Hematopoietic multipotent progenitor cell treated with erythropoietin and hydrocortisone succinate and interleukin-3 and kit ligand, for 8 days (in vitro differentiated cells): ENCODE results near the gene PRKCH.
"Not testable (repeated sequence)": the region's sequence is repeated elsewhere in the genome, so short reads cannot be mapped to it uniquely, and the experiment has no call there.

ENCODE experiments used
- DNase-seq: peaks from one replicate; pipeline ENCODE4 v3.0.0-alpha.2; 2015

The PRKCH gene

DNA sequence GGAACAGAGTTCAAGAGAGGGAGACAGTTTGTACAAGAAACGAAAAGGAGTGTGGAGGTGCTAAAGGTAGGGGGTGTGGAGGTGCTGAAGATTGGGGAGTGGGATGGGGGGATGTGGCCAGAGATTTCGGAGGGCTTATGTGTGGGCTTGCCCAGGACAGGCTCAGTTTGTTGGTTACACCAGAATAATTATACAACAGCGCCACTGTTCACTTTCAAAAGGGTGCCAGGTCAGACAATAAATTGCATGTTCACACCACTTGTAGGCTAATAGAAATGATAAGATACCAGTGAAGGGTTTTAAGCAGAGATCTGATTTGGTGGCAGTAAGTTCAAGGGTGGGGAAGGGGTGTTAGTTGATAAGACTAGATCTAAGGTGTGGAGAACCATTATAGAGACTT is 75.3 kb downstream of the PRKCH start:
- DNase-seq: no peak

DNA sequence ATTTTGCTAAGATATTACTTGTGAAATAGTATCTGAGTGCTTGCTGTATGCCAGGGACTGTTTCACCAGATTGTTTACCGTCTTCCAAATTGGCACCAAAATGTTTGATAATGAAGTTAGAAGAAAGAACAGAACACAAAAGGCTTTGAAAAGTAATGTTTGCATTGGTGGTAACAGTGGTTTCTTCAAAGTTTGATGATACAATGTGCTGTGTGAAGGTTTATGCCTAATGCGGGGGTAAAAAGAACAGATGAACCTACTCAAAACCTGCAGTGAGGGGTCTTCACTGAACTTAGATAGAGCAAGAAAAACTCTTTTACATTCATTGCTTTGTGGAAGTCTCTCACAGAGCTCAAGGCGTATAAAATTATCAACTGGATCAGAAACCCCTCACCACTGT is 76.2 kb downstream of the PRKCH start:
- DNase-seq: no peak

- DNase-seq: no peak
Observed at GRCh38 chr14:61398221-61398620, 76.8 kb downstream of the PRKCH start.

DNA sequence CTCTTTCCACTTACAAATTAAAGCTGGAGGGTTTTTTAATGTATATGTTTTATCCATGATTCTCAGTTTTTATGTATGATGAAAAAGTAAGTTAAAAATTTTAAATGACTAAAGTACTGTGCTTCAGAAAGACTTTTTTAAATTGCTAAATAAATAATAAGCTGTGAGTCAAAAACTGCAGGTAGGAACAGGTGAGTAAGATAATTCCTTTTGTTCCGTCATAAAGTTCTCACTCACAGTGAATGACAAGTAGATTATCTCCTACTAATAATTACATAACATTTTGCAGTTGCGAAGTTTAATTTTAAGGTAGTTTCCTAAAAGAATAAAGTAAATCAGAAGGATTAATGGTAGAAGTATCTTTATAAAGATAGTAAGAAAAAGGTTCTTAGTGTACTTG is 78.0 kb downstream of the PRKCH start:
- DNase-seq: no peak

DNA sequence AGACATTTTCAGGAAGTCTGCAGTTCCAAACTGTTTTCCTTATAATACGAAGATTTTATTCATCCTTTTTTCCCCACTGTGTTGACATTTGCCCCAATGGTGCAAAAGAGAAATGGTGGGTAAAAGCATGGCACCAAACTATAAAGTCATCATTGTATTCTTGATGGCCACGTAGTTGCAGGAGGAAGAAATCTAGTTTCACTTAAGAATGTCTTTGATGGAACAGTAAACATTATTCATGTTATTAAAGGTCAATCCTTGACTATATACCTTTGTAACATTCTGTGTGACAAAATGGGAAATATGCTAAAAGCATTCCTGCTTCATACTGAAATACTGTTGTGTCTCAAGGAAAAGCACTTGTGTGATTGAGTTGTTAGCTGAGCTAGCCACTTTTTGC is 80.1 kb downstream of the PRKCH start:
- DNase-seq: no peak

- DNase-seq: no peak
Observed at GRCh38 chr14:61403411-61403810, 82.0 kb downstream of the PRKCH start.

DNA sequence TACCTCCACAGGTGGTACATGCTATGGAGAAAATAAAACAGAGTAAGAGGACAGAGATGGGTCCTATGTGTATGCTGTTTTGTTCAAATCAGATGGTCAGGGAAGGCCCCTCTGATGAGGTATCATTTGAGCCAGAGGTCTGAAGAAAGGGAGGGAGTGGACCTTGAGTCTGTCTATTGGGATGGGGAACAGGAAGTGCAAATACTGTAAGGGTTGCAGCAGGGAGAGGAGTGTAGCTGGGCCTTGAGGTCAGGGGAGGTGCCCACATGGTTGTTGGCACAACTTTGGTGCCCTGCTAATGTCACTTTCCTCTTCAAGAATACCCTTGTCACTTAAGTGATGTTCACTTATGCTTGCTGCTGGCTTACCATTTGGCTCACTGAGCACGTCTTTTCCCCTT is 83.3 kb downstream of the PRKCH start:
- no peak for DNase-seq

- DNase-seq: no peak
Observed at GRCh38 chr14:61406198-61406597, 84.8 kb downstream of the PRKCH start.

- no peak for DNase-seq
Observed at GRCh38 chr14:61406675-61407074, 85.3 kb downstream of the PRKCH start.

DNA sequence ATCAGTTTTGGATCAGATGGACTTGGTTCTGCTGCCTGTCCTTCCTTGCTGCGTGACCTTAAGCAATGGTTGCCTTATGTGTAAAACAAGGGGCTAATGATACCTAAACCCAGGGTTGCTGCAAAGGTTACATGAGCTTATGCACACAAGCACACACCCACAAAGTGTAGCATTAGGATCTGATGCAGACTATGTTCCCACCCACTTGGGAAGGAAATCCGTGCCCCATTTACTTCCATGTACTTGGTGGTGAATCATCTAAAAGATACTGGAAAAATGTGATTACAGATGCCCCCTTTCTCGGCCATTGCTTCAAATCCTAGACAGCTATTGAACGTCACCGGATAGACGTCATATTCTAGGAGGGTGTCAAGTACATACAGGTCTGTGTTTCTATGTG is 87.1 kb downstream of the PRKCH start:
- DNase-seq: no peak

DNA sequence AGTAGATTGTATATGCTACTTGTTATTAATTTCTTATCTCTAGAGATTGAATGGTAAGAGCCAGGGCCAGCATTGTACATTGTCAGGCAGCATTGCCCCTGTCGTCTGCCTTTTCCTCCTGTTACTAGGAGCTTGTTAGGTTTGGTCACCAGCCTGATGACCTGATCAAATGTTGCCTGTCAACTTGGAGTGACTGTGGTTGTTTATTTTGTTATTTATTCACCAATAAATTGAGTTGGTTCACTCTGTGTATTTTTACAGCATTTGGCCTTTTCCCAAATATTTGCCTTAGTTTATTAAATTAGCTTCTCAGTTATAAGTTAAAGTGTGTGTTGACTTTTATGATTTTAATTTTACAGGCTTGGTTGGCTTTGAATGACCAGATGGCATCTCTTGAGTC is 88.4 kb downstream of the PRKCH start:
- no peak for DNase-seq

DNA sequence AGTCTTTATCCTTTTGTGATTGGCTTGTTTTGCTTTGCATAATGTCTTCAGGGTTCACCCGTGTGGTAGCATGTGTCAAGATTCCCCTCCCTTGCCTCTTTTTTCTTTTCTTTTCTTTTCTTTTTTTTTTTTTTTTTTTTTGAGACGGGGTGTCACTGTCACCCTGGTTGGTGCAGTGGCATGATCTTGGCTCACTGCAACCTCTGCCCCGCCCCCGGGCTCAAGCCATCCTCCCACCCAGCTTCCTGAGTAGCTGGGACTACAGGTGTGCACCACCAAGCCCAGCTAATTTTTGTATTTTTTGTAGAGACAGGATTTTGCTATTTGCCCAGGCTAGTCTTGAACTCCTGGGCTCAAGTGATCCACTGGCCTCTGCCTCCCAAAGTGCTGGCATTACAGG is 94.6 kb downstream of the PRKCH start:
- DNase-seq: not testable (repeated sequence)

DNA sequence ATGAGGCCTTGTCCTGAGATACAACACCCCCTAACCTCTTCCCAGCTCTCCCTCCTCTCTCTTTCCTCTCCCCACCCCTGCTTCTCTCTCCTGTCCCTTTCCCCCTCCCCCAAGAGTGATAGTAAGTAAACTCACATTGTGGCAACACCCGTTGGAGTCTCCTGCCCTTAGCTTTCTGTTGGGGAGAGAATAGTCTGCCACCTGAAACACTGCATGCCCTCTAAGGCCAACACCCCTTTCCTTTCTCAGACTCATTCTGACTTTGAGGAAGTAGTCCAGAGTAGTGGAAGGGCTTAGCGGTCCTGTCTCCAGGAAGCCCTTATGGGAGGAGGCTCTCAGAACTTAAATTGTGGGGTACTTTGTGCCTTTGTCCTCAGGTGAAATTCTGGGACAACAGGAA is 95.2 kb downstream of the PRKCH start:
- DNase-seq: peak; percentile 10

- no peak for DNase-seq
Observed at GRCh38 chr14:61417141-61417540, 95.8 kb downstream of the PRKCH start.

DNA sequence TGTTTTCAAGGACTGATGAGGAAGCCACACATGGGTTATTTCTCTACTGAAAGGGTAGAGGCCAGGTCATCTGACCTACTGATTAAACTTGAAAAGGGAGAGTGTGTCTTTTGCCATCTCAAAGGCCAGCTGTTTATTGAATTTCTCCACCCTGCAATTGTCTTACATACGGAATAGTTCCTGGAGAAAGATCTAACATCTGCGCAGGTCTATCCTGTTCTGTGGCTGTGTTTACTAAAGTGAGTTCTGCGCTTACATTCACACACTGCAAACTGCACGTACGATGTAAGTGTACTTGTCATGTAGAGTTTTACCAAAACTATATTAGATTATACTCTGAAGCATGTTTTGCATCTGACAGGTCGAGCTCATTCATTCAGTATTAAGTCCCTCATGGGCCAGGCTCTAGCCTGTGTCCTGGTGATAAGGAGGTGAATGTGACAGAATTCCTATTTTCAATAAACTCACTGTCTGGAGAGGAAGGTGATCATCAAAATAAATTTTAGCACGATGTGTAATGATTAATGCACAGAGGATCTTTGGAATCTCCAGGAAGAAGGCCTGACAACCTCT is 96.6 kb downstream of the PRKCH start:
- peak; percentile 9 for DNase-seq

DNA sequence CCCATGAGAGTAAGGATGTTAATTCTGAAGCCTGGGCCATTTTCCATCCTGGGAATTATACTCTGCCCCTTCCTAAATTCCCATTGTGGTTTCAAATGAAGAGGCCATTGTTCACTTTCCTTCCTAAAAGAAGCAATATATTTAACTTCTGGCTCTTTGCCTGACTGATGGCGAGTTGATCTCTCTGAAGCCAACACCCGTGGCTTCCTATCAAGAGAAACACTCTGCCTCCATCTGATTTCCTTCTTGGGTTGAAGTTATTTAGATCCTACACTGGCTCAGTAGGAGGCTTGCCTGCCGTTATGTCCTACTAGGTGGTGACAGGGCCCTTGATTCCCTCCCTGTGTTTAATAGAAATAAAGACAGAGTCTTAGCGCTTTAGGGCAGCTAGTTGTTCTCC is 97.4 kb downstream of the PRKCH start:
- DNase-seq: peak; percentile 55

DNA sequence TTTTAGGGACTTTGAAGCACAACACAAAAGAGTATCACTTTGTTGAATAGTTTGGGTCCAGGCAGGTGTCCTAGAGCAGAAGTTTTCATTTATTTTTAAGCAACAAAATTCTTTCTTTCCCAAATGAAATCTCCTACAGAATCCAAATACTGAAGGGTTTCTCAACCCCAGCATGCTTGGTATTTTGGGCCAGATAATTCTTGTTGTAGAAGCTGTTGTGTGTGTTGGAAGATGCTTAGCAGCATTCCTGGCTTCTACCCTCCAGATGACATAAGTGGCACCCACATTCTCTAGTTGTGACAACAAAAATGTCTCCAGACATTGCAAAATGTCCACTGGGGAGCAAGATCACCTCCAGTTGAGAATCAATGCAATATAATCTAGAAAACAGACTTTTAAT is 97.8 kb downstream of the PRKCH start:
- no peak for DNase-seq

GRCh38 chr14:61420326-61420725 is 98.9 kb downstream of the PRKCH start:
- DNase-seq: no peak

DNA sequence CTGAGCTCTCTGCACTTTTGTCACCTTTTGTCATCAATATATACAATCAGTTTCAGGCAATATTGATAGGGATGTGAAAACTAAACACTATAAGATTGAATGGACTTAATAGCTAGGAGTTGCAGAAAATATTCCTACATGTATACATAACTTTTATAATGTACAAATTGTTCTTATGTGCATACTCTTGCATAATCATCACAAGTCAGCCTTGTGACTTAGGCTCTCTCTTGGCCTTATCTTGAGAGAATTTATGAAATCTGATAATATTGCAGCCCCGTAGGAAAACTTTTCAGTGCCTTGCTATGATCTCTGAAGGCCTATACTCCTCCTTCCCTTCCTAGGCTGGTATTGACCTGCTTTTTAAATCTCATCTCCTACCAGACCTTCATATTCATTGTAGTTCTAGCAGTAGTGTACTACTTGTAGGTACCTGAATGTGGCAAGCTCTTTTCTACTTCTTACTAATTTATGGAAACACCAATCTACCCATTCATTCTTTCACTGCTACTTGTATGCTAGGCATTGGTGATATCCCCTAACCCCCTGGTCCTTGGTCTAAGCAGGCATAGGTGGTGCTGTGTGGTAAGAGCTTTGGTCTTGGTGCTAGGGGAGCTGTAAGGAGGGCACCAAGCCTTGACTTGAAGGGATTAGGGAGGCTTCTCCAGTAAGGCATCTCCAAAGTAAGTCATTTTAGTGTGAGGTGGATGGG is 100.0 kb downstream of the PRKCH start:
- no peak for DNase-seq

GRCh38 chr14:61426048-61426447 is 104.7 kb downstream of the PRKCH start:
- DNase-seq: no peak

GRCh38 chr14:61428261-61428660 is 106.9 kb downstream of the PRKCH start:
- DNase-seq: no peak

DNA sequence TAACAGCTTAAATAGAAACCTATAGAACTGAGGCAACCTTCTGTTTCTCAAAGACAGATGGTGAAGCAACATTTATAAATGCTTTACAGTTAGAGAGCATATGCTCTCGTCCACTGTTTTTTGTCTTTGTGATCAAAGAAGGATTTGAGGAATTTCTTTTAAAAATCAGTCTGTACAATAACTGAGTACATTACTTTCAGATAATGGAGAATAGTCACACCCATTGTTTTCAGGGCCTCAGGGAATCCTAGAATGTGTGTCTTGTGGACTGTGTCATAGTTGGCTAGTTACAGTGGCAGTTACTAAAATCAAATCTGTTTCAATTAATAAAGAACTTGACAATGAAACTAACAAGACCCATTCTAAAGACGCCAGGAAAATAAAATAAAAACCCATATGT is 107.9 kb downstream of the PRKCH start:
- DNase-seq: no peak

- no peak for DNase-seq
Observed at GRCh38 chr14:61430066-61430757, 108.8 kb downstream of the PRKCH start.

- DNase-seq: no peak
Observed at GRCh38 chr14:61433169-61433568, 111.8 kb downstream of the PRKCH start.

DNA sequence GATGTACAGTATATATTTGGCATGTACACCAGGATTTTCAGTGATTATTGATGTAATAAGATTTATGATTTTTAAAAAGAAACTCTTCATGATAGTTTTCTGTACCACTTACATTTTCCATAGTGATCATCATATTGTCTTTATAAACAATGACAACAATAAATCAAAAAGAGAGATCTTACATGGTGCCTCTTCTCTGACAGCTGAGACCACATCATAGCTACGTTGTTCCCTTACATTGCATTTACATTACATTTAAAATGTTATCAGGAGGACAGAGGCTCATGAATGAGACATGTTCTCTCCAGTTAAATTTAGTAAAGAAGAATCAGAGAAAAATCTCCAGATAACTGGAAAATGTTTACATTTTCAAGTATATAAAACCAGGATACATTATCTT is 112.4 kb downstream of the PRKCH start:
- DNase-seq: no peak
